Subcutaneous abdominal adipose tissue (tissue), 5 donors: ENCODE data around the gene TNS3.
A peak's percentile ranks its signal among the peaks of the same experiment; 100 is the strongest.

Experiments
- H3K27ac ChIP-seq: one replicate; pipeline ENCODE4 v1.7.0; 2013; ENCODE audit warnings: low read depth, mild to moderate bottlenecking, inconsistent platforms, low read length, moderate library complexity
- H3K27me3 ChIP-seq, 5 donors: one replicate each; pipeline ENCODE4 v1.7.0; 2013; ENCODE audit warnings: low read length in 5 of 5, inconsistent platforms in 1 of 5; ENCODE audit not compliant: control insufficient read depth in 5 of 5, insufficient read depth in 4 of 5
- H3K36me3 ChIP-seq, 5 donors: one replicate each; pipeline ENCODE4 v1.7.0; 2013; ENCODE audit warnings: low read length in 5 of 5; ENCODE audit not compliant: control insufficient read depth in 5 of 5, insufficient read depth in 5 of 5
- H3K4me1 ChIP-seq, 5 donors: one replicate each; pipeline ENCODE4 v1.7.0; 2013; ENCODE audit warnings: low read length in 5 of 5, mild to moderate bottlenecking in 3 of 5, moderate library complexity in 1 of 5; ENCODE audit not compliant: control insufficient read depth in 5 of 5, insufficient read depth in 5 of 5
- H3K4me3 ChIP-seq, 5 donors: one replicate each; pipeline ENCODE4 v1.7.0; 2013; ENCODE audit warnings: low read length in 5 of 5, low read depth in 1 of 5
- H3K9ac ChIP-seq, 5 donors: one replicate each; pipeline ENCODE4 v1.7.0; 2013; ENCODE audit warnings: low read length in 5 of 5, mild to moderate bottlenecking in 4 of 5, moderate library complexity in 3 of 5
- H3K9me3 ChIP-seq, 5 donors: one replicate each; pipeline ENCODE4 v1.7.0; 2013; ENCODE audit warnings: low read length in 5 of 5; ENCODE audit not compliant: control insufficient read depth in 5 of 5
- donor health status: healthy.
- donor health status: healthy.
- donor health status: healthy.
- donor health status: healthy.
- donor health status: healthy.

TNS3 gene

DNA sequence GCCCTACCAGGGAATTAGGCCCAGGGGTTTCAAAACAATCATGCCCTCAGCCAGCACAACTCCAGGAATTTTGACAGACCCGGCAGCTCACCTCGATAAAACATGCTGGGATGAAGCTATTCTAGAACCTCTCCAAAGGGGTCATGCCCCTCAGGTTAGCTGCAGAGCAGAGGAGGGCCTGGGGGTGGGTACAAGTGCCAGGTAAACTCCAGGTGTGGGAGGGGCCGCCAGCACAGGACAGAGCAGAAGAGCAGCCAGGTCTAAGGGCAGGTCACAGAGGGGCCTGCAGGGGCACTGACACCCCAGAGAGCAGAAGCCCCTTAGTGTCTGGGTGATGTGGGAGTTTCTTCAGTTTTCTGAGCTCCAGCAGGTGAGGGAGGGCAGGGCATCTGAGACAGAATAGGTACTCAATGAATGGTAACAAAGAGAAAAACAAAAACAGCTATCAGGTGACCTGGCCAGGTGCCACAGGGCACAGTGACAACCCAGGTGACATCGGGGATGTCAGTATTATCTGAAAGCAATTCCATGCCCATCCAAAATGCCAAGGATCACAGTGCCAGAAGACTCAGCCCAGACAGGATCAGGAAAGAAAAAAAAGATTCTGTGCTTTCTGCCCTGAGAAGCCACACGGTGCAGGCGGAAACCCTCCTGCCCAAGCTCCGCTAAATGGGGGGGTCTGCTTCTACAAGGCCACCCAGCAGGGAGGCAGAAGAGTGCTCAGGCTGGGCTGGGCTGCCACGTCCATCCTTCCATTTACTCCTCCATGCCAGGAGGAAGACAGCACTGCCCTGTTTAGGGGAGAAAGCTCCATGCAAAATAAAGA, 104.5 kb downstream of the TNS3 start:
- Histone ChIP-seq H3K27me3 (no peaks in the 10 kb centered on the region), H3K27ac (peak overlapping the region; percentile 84), H3K4me1 (peaks cover 7 to 84% (median 74%) of the 10 kb centered on the region in 5 donors), H3K4me3 (no peak overlapping the region), H3K9me3 (no peaks in the 10 kb centered on the region), H3K36me3 (peaks cover 0 to 6% (median 2%) of the 10 kb centered on the region in 5 donors), H3K9ac (peak overlapping the region in 2 of 5 donors; percentile 27 to 38)

DNA sequence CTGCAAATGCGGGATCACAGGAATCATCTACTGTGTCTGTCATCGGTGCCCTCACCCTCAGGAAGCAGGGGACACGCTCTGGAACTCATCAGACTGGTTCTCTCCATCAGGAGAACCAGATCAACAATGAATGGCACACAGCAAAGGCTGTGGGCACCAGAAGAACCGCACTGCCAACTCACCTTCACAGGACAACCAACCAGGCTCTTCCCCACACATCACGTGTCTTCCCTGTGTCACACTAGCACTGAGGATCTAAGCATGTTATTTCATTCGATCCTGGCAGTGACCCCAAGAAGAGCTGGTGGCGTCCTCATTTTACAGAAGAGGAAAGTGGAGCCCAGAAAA, 106.1 kb downstream of the TNS3 start:
- no peaks in the 10 kb centered on the region for H3K27me3 ChIP-seq
- no peak overlapping the region for H3K4me3 ChIP-seq
- peaks cover 9 to 72% (median 60%) of the 10 kb centered on the region in 5 donors for H3K4me1 ChIP-seq
- H3K27ac ChIP-seq: peak overlapping the region; percentile 84
- H3K9me3 ChIP-seq: no peaks in the 10 kb centered on the region
- peak overlapping the region in 1 of 5 donors; percentile 11 for H3K9ac ChIP-seq
- H3K36me3 ChIP-seq: peaks cover 0 to 13% (median 4%) of the 10 kb centered on the region in 5 donors

DNA sequence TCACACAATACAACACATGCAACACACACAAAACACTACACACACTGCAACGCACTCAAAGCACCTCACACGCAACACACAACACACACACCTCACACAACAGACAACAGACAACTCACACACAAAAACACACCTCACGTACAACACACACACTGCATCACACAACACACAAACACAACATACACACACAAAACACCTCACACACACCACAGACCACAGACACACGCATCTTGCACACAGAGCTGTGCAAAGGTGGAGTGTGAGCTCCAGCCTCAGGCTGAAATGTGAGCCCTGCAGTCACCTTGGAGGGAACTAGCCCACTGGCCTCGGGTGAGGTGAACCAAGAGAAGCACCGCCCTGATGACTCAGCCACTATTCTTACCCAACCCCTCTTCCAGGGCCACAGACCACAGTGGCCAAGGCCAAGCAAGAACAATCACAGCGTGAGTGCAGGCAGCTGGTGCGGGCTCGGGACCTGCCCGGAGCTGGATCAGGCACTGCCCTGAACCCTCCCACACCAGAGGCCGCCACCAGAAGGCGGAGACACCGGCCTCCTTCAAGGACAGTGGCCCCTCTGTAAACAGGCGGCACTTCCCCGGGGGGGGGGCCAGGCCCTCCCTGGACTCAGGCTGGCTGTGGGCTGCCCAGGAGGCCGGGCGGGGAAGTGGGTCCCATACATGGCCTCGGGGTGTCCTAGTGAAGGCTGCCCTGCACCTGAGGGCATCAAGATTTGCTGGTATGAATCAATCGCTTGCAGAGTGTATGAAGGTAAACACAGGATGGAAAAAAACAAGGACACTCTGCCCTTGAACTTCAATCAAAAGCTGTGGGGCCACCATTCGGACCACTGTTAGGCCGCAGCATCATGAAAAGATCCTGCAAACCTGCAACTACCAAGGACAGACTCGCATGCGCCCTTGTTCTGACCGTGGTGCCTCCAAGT, 106.7 kb downstream of the TNS3 start:
- Histone ChIP-seq H3K27me3 (no peaks in the 10 kb centered on the region), H3K4me1 (peaks cover 11 to 73% (median 64%) of the 10 kb centered on the region in 5 donors), H3K9me3 (no peaks in the 10 kb centered on the region), H3K4me3 (peak overlapping the region in 2 of 5 donors; percentile 23 to 29), H3K9ac (peak overlapping the region in 1 of 5 donors; percentile 11), H3K36me3 (peaks cover 0 to 13% (median 2%) of the 10 kb centered on the region in 5 donors), H3K27ac (peak overlapping the region; percentile 84)

DNA sequence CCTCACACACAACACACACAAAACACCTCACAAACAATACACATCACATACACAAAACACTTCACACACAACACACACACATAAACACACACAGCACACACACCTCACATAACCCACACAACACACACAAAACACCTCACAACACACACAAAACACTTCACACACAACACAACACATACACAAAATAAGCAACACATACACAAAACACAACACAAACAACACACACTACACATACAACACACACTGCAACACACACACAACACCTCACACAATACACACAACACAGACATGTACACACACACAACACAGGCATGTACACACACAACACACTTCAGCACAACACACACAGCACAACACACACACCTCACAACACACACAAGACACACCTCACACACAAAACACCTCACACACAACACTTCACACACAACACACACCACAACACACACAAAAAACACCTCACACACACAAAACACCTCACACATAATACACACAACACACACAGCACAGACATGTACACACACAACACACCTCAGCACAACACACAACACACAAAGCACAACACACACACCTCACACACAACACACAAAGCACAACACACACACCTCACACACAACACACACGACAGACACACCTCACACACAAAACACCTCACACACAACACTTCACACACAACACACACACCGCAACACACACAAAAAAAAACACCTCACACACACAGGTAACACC, 107.5 kb downstream of the TNS3 start:
- Histone ChIP-seq H3K4me3 (peak overlapping the region in 1 of 5 donors; percentile 23), H3K36me3 (peaks cover 0 to 13% (median 2%) of the 10 kb centered on the region in 5 donors), H3K9me3 (no peaks in the 10 kb centered on the region), H3K9ac (peak overlapping the region in 1 of 5 donors; percentile 66), H3K27ac (peak overlapping the region; percentile 84), H3K4me1 (peaks cover 11 to 65% (median 60%) of the 10 kb centered on the region in 5 donors), H3K27me3 (no peaks in the 10 kb centered on the region)

DNA sequence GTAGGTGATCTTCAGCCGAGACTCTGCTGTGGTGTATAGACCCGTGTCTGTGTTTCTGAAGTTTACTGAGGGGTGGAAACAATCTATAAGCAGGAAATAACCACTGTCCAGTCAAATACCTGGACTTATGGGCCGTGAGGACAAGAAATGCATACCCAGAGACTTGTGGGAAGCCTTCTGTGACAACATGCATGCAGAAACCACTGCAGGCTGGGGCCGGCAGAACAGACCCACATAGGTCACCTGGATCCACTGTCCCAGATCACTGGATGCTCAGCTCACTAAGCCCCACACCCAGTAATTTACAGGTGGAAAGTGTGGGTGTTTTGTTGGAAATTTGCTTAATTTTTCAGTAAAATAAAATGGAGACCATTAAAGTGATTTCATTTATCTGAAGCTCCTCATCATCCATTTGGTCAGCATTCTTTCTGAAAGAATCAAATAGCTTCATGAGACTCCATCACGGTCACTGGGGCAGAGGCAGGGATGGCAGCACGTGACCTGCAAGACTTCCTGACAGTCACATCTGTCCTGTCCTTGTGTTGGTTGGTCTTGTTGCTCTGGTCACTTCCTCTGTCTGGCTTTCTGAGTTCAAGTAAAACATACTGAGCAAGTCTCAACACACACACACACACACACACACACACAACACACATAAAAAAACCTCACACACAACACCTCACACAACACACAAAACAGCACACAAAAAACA, 108.3 kb downstream of the TNS3 start:
- Histone ChIP-seq H3K9ac (no peak overlapping the region), H3K27me3 (no peaks in the 10 kb centered on the region), H3K4me1 (peaks cover 11 to 59% (median 55%) of the 10 kb centered on the region in 5 donors), H3K4me3 (no peak overlapping the region), H3K36me3 (peaks cover 0 to 13% (median 2%) of the 10 kb centered on the region in 5 donors), H3K27ac (peak overlapping the region; percentile 84), H3K9me3 (no peaks in the 10 kb centered on the region)

DNA sequence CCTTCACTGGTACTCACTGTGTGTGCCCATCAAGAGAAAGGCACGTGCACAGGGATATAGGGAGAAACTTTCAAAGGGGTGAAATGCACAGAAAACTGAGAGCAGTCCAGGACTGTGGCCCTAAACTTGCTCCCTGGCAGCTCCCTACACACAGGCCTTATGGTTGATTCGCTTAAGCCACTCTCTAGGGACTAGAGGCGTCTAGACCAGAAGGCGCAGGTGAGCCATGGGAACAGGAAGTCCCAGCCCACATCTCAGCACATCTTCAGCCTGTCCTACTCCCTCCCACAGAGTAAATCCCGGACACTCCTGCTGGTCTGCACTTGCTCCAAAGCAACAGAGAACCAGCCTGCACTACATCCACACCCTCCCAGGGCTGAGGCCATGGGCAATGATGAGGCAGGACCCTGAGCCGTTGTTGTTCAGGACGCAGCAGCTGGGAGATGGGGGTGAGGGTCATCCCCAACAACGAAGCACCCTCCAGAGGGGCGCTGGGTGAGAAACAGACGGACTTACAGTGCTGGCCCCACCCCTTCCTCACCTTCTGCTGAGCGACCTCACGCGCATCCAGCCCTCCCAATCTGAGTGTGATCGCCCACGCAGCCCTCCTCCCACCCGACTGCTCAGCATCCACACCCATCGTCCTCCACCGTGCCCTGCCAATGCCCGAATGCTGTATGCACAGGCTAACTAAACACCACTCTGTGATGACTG, 109.3 kb downstream of the TNS3 start:
- Histone ChIP-seq H3K9me3 (no peaks in the 10 kb centered on the region), H3K27me3 (no peaks in the 10 kb centered on the region), H3K4me1 (peaks cover 5 to 51% (median 46%) of the 10 kb centered on the region in 5 donors), H3K27ac (peak overlapping the region; percentile 85), H3K36me3 (peaks cover 0 to 13% (median 2%) of the 10 kb centered on the region in 5 donors), H3K9ac (no peak overlapping the region), H3K4me3 (no peak overlapping the region)

DNA sequence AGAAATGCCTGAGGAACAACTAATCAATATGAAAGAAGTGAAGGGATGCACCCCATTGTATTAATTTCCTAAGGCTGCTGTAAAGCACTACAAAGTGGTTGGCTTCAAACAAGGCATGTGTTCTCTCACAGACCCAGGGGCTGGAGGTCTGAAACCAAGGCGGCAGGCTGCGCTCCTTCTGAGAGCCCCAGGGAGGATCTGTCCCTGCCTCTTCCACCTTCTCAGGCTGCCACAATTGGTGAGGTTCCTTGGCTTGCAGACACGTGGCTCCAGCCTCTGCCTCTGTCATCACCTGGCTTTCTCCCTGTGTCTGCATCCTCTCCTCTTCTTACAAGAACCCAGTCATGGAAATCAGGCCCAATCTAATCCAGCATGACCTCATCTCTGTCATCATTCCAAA, 110.1 kb downstream of the TNS3 start:
- H3K9ac ChIP-seq: peak overlapping the region in 1 of 5 donors; percentile 63
- H3K4me1 ChIP-seq: peaks cover 5 to 51% (median 46%) of the 10 kb centered on the region in 5 donors
- H3K9me3 ChIP-seq: no peaks in the 10 kb centered on the region
- H3K27me3 ChIP-seq: no peaks in the 10 kb centered on the region
- no peak overlapping the region for H3K4me3 ChIP-seq
- peak overlapping the region; percentile 85 for H3K27ac ChIP-seq
- peaks cover 0 to 13% (median 2%) of the 10 kb centered on the region in 5 donors for H3K36me3 ChIP-seq

DNA sequence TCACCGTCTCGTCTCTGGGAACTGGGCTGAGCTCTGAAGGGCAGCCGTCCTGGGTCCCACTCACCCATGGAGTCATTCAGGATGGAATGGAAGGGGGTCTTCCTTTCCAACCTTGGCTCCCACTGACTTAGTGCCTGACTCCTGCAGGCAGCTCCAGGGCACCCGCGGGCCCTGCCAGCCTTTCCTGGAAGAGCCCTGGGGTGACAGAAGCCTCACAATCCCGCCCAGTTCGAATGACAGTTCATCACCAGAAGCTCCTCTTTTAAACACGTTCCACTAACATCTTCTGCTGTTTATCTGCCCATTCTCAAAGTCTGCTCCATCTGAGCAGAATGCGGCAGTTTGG, 110.6 kb downstream of the TNS3 start:
- peaks cover 5 to 52% (median 46%) of the 10 kb centered on the region in 5 donors for H3K4me1 ChIP-seq
- no peaks in the 10 kb centered on the region for H3K9me3 ChIP-seq
- peak overlapping the region in 2 of 5 donors; percentile 21 to 63 for H3K9ac ChIP-seq
- peaks cover 0 to 13% (median 2%) of the 10 kb centered on the region in 5 donors for H3K36me3 ChIP-seq
- H3K4me3 ChIP-seq: no peak overlapping the region
- peak overlapping the region; percentile 85 for H3K27ac ChIP-seq
- no peaks in the 10 kb centered on the region for H3K27me3 ChIP-seq
